ENCODE measurements around the gene CDK6.

DNA sequence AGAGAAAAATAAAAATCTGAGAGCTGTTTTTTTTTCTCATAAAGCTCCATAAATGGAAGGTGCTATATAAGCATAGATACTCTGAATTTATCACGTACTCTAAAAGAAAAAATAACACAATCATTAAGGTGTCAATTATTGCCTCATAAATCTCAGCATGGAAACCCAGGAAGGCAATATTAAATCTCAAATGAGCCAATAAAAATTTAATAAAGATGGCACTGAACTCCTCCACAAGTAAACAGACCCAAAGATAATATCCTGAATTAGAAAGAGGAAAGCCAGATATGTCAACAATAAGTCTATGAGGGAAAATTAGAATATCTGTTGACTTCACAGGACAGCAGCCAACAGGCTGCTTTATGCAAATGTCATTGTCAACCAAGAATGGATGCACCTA lies 66.5 kb downstream of the CDK6 start:
- TF ChIP-seq, protein P1, sequence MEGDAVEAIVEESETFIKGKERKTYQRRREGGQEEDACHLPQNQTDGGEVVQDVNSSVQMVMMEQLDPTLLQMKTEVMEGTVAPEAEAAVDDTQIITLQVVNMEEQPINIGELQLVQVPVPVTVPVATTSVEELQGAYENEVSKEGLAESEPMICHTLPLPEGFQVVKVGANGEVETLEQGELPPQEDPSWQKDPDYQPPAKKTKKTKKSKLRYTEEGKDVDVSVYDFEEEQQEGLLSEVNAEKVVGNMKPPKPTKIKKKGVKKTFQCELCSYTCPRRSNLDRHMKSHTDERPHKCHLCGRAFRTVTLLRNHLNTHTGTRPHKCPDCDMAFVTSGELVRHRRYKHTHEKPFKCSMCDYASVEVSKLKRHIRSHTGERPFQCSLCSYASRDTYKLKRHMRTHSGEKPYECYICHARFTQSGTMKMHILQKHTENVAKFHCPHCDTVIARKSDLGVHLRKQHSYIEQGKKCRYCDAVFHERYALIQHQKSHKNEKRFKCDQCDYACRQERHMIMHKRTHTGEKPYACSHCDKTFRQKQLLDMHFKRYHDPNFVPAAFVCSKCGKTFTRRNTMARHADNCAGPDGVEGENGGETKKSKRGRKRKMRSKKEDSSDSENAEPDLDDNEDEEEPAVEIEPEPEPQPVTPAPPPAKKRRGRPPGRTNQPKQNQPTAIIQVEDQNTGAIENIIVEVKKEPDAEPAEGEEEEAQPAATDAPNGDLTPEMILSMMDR (IDR thresholded peaks at IDR 0.05) = no peak
- TF ChIP-seq POLR2A (IDR thresholded peaks at IDR 0.05) = no peak
